LNCaP clone FGC (cell line): Measurements from ENCODE around the gene LSAMP.
A peak's percentile ranks its signal among the peaks of the same experiment; 100 is the strongest.

ENCODE experiments used
- DNase-seq: peaks from one replicate; pipeline ENCODE4 v3.0.0-alpha.2; 2011; ENCODE audit warnings: low read depth
- H3K4me3 ChIP-seq: 2 replicates; pipeline ENCODE4 v1.5.1; 2011; ENCODE audit warnings: mild to moderate bottlenecking, low read depth, low read length, control low read depth
- TF ChIP-seq, protein P1 (sequence below): IDR thresholded peaks from 2 replicates; pipeline ENCODE4 v1.5.1; 2012; ENCODE audit warnings: mild to moderate bottlenecking; ENCODE audit not compliant: control insufficient read depth, insufficient read depth; ENCODE audit errors: extremely low read depth

Gene LSAMP

DNA sequence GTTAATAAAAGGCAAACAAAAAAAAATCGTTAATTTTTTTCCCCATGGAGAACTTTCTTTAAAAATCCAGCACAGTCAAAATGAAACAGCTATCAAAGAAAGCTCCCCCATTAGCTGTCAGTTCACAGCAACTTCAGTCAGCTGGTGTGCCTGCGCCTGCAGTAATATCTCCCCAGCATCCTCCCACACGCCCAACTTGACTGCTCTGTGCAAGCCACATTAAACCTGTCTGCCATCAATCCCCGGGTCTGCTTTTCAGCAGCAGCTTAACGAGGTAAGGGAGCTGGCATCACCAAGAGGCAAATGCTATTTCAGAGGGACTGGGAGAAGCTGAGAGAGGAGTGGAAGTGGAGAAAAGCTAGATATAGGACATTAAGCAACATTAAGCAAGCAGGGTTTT lies 484.5 kb downstream of the LSAMP start:
- DNase-seq, result no peak
- no peak overlapping the region for H3K4me3 ChIP-seq
- TF ChIP-seq, protein P1, sequence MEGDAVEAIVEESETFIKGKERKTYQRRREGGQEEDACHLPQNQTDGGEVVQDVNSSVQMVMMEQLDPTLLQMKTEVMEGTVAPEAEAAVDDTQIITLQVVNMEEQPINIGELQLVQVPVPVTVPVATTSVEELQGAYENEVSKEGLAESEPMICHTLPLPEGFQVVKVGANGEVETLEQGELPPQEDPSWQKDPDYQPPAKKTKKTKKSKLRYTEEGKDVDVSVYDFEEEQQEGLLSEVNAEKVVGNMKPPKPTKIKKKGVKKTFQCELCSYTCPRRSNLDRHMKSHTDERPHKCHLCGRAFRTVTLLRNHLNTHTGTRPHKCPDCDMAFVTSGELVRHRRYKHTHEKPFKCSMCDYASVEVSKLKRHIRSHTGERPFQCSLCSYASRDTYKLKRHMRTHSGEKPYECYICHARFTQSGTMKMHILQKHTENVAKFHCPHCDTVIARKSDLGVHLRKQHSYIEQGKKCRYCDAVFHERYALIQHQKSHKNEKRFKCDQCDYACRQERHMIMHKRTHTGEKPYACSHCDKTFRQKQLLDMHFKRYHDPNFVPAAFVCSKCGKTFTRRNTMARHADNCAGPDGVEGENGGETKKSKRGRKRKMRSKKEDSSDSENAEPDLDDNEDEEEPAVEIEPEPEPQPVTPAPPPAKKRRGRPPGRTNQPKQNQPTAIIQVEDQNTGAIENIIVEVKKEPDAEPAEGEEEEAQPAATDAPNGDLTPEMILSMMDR, result no peak

DNA sequence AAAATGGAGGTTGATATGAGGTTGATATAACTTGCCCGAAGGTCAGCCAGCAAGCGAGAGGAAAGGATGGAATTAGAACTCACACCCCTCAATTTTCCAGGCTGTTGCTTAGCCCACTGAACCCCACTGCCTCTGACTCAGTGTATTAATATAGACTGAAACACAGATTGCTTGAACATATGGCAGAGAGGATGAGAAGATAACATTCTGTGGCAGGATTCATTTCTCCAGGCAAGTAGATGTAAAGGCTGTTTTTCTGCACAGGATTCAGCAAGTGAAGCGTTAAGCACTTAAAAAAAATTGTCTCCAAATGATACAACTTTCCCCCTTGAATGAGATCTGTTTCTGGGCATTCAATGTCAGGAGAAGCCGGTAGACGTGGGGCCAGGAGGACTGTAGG lies 486.8 kb downstream of the LSAMP start:
- TF ChIP-seq, protein P1, result no peak
- no peak for DNase-seq
- no peak overlapping the region for H3K4me3 ChIP-seq

DNA sequence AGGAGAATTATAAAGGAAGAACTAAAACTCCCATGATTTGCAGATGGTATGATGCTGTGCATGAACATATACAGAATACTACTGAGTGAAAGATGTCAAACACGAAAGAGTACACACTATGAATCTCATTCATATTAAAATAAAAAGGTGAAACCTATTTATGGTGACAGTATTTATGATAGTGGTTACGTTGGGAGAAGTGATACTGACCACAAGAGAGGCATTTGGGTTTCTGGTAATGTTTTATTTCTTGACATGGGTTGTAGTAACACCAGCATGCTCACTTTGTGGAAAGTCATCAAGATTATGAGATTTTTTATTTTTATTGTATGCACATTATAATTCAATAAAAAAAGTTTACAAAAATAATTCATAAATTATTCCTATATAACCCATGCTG lies 498.0 kb downstream of the LSAMP start:
- no peak overlapping the region for H3K4me3 ChIP-seq
- TF ChIP-seq, protein P1, result no peak
- no peak for DNase-seq

DNA sequence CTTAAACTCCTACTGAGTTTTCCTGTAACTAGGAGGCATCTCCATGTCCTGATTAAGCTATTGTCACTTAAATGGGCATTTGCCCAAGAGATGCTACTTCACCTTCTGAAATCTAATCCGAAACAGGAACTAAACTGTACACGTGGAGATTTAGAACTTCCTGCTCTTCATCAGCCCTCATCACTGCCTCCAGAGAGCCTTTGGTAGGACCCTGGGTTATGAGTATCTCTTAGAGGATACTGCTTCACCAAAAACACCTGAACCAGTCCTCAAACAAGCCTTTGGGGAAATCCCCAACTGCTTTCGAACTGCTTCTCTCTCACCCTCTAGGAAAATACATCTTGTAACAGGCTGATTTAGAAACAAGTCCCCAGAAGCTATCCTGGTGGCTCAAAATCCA lies 501.7 kb downstream of the LSAMP start:
- DNase-seq, result no peak
- no peak overlapping the region for H3K4me3 ChIP-seq
- TF ChIP-seq, protein P1, result no peak

DNA sequence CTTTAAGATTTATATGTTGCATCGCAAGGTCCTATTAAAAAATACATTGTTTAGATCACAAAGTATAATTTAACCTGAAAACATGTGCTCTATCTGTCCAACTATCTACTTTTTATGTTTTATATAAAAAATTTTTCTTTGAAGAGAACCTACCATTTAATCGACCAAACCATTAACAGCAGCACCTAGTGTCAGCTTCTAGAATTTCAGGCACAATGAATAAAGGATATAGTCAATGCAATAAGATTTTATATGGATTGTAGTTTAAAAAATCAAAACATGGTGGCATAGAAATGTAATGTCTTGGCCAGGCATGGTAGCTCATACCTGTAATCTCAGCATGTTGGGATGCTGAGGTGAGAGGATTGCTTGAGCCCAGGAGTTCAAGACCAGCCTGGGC lies 508.2 kb downstream of the LSAMP start:
- DNase-seq, result no peak
- TF ChIP-seq, protein P1, result peak; percentile 43

DNA sequence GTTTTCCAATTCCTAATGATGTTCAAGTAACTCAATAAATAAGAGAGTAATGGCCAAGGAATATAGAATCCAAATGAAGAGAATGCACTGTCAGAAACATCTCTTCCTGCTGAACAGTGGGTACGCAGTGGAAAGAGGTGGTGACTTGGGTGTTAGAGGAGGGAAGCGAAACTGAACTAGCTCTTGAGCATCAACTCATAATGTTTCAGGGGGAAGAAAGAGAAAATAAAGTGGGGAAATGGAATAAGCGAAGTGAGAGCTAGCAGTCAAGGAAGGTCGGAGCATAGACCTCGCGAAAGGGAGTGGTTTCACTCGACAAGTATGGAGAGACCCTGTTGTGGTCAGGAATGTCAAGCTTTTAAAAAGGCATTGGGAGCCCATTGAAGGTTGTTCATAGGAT lies 512.5 kb downstream of the LSAMP start:
- H3K4me3 ChIP-seq, result no peak overlapping the region
- TF ChIP-seq, protein P1, result no peak
- no peak for DNase-seq

More for the DNA sequence above, 508.2 kb downstream of the LSAMP start:
- no peak overlapping the region for H3K4me3 ChIP-seq

DNA sequence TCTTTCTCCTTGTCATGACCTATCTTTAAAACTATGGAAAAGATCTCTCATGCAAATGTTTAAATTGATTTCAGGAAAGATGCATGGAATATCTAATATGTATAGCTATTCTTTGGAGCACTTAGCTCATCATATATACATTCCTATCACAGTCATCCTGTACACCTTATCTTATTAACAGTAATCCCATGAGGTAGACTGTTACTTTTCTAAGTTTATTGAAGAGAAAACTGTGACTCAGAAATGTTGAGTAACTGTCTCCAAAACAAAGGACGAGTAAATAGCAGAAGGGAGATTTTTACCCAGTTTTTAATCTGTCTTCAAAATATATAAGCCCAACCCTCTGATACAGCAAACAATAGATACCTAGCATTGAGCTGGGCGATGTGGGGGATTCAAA lies 513.7 kb downstream of the LSAMP start:
- TF ChIP-seq, protein P1, result no peak
- H3K4me3 ChIP-seq, result no peak overlapping the region
- DNase-seq, result no peak
